ENCODE measurements around the gene TPRG1. TPM values are rescaled to one million over a fixed set of nuclear protein-coding genes. Genes with fewer than 3 reads are reported as not detected.

TPRG1 gene
- total RNA-seq, 2 donors from 2014 or later: 2.1 to 4.6 TPM

- no peaks in the 10 kb centered on the region for H3K36me3 ChIP-seq (replicated peaks in 1 of 2; ENCODE audit: insufficient read depth in 1 of 2, low read depth in 2 of 2)
- no peak overlapping the region for H3K4me3 ChIP-seq
- no peaks in the 10 kb centered on the region for H3K27me3 ChIP-seq
- H3K9me3 ChIP-seq: no peaks in the 10 kb centered on the region
- peaks cover under 1% of the 10 kb centered on the region for H3K4me1 ChIP-seq
- TF ChIP-seq CTCF (IDR thresholded peaks at IDR 0.05) (no peak), POLR2A (IDR thresholded peaks at IDR 0.05) (no peak)
- H3K27ac ChIP-seq: no peak overlapping the region
- no peak for DNase-seq
- no peak for ATAC-seq
- intact Hi-C loops (cut with DNase I): no loop called here
- WGBS, 2 donors: 82 to 85% methylated on average over 4 of the region's 4 CpGs
Observed at GRCh38 chr3:189298469-189299375, 127.0 kb downstream of the TPRG1 start.

GRCh38 chr3:189300345-189300744 is 128.6 kb downstream of the TPRG1 start:
- no peak overlapping the region for H3K27ac ChIP-seq
- H3K9me3 ChIP-seq: no peaks in the 10 kb centered on the region
- peaks cover 15% of the 10 kb centered on the region for H3K4me1 ChIP-seq
- no peaks in the 10 kb centered on the region for H3K36me3 ChIP-seq (replicated peaks in 1 of 2; ENCODE audit: insufficient read depth in 1 of 2, low read depth in 2 of 2)
- no peak overlapping the region for H3K4me3 ChIP-seq
- H3K27me3 ChIP-seq: no peaks in the 10 kb centered on the region
- intact Hi-C loops (cut with DNase I): no loop called here
- DNase-seq (no peak), ATAC-seq (no peak)
- TF ChIP-seq POLR2A (IDR thresholded peaks at IDR 0.05): no peak
- TF ChIP-seq CTCF (IDR thresholded peaks at IDR 0.05): no peak
- WGBS, 2 donors: 100% methylated on average over 1 of the region's 1 CpG

- Histone ChIP-seq H3K36me3 (replicated peaks in 1 of 2; ENCODE audit: insufficient read depth in 1 of 2, low read depth in 2 of 2) (no peaks in the 10 kb centered on the region), H3K4me1 (peaks cover 15% of the 10 kb centered on the region), H3K27ac (no peak overlapping the region), H3K27me3 (no peaks in the 10 kb centered on the region), H3K9me3 (no peaks in the 10 kb centered on the region), H3K4me3 (no peak overlapping the region)
- intact Hi-C loops (cut with DNase I): no loop called here
- 83 to 91% methylated on average over 2 of the region's 2 CpGs for WGBS, 2 donors
- ATAC-seq: no peak
- no peak for TF ChIP-seq POLR2A (IDR thresholded peaks at IDR 0.05)
- no peak for DNase-seq
Observed at GRCh38 chr3:189301479-189301878, 129.7 kb downstream of the TPRG1 start.

- TF ChIP-seq POLR2A (IDR thresholded peaks at IDR 0.05): no peak
- no peak overlapping the region for H3K4me3 ChIP-seq
- DNase-seq: no peak
- intact Hi-C loops (cut with DNase I): no loop called here
- H3K27me3 ChIP-seq: no peaks in the 10 kb centered on the region
- no peaks in the 10 kb centered on the region for H3K36me3 ChIP-seq (replicated peaks in 1 of 2; ENCODE audit: insufficient read depth in 1 of 2, low read depth in 2 of 2)
- peaks cover 15% of the 10 kb centered on the region for H3K4me1 ChIP-seq
- ATAC-seq: no peak
- no peak overlapping the region for H3K27ac ChIP-seq
- no peaks in the 10 kb centered on the region for H3K9me3 ChIP-seq
- WGBS, 2 donors: 0 to 26% methylated on average over 1 of the region's 1 CpG
Observed at GRCh38 chr3:189303584-189303983, 131.8 kb downstream of the TPRG1 start.

GRCh38 chr3:189304465-189305351 is 132.9 kb downstream of the TPRG1 start:
- ATAC-seq (peak; percentile 94), DNase-seq (peak; percentile 76 to 93 (median 82))
- H3K36me3 ChIP-seq (replicated peaks in 1 of 2; ENCODE audit: insufficient read depth in 1 of 2, low read depth in 2 of 2): no peaks in the 10 kb centered on the region
- H3K27me3 ChIP-seq: no peaks in the 10 kb centered on the region
- H3K4me1 ChIP-seq: peaks cover 15% of the 10 kb centered on the region
- TF ChIP-seq POLR2A (IDR thresholded peaks at IDR 0.05) (no peak), CTCF (IDR thresholded peaks at IDR 0.05) (no peak)
- WGBS, 2 donors: 24% methylated on average over 10 of the region's 10 CpGs
- H3K4me3 ChIP-seq: no peak overlapping the region
- peak overlapping the region in 3 of 4 donors; percentile 11 to 62 (median 48) for H3K27ac ChIP-seq
- intact Hi-C loops (cut with DNase I): no loop called here
- no peaks in the 10 kb centered on the region for H3K9me3 ChIP-seq

Measured in body of pancreas (tissue), 4 donors.